Peyer's patch (tissue), 4 donors: ENCODE measurements around the gene TAAR2.

ENCODE experiments used
- CTCF ChIP-seq, 6 experiments: fragments of 450-650 bp in 4 of 6; fragments of 200-600 bp in 2 of 6; sonication (generic) in 1 of 6; IDR thresholded peaks; one replicate each; pipeline ENCODE4 v1.5.1; 2017 to 2019; ENCODE audit warnings: antibody characterized with exemption in 6 of 6, mild to moderate bottlenecking in 3 of 6, moderate library complexity in 1 of 6
- POLR2A ChIP-seq, 2 donors: fragments of 450-650 bp; IDR thresholded peaks; one replicate each; pipeline ENCODE4 v1.5.1; 2017; ENCODE audit warnings: antibody characterized with exemption in 2 of 2, mild to moderate bottlenecking in 2 of 2, moderate library complexity in 2 of 2

GRCh38 chr6:132648356-132648755 lies 24.3 kb upstream of the TAAR2 start:
- no peak for TF ChIP-seq CTCF (IDR thresholded peaks at IDR 0.05)
- no peak for TF ChIP-seq POLR2A (IDR thresholded peaks at IDR 0.05)
